Type B pancreatic cell (in vitro differentiated cells): ENCODE data around the gene ZP1. TPM values are rescaled to one million over a fixed set of nuclear protein-coding genes. Genes with fewer than 3 reads are reported as not detected.

Experiments used
- DNase-seq: peaks from one replicate; pipeline ENCODE4 v3.0.0; 2021; ENCODE audit warnings: mixed read lengths; ENCODE audit not compliant: unreplicated experiment; ENCODE audit errors: extremely low spot score
- H3K27ac Mint-ChIP-seq: 2 replicates; pipeline ENCODE4 v1.8.0; 2021; ENCODE audit warnings: mild to moderate bottlenecking, mixed read lengths
- H3K27me3 Mint-ChIP-seq: 2 replicates; pipeline ENCODE4 v1.8.0; 2021; ENCODE audit warnings: mixed read lengths
- H3K36me3 Mint-ChIP-seq: 2 replicates; pipeline ENCODE4 v1.8.0; 2021; ENCODE audit warnings: mixed read lengths
- H3K4me1 Mint-ChIP-seq: one replicate; pipeline ENCODE4 v1.8.0; 2021; ENCODE audit warnings: mixed read lengths; ENCODE audit not compliant: unreplicated experiment
- H3K4me3 Mint-ChIP-seq: 2 replicates; pipeline ENCODE4 v1.8.0; 2021; ENCODE audit warnings: mild to moderate bottlenecking, mixed read lengths
- H3K9me3 Mint-ChIP-seq: 2 replicates; pipeline ENCODE4 v1.8.0; 2021; ENCODE audit warnings: mixed read lengths
- total RNA-seq: library from RNA; stranded (reverse); gene quantifications from 2 replicates; pipeline ENCODE4 v1.2.1, GENCODE V29; 2021; ENCODE audit warnings: low replicate concordance
- TF ChIP-seq, protein P1 (sequence below): fragments of 200-600 bp; sonication (generic); conservative IDR thresholded peaks from 2 replicates; pipeline ENCODE4 v1.5.0; 2021; ENCODE audit warnings: antibody characterized with exemption, mild to moderate bottlenecking

ZP1 gene
- total RNA-seq, 1 donor from 2014 or later: not detected

DNA sequence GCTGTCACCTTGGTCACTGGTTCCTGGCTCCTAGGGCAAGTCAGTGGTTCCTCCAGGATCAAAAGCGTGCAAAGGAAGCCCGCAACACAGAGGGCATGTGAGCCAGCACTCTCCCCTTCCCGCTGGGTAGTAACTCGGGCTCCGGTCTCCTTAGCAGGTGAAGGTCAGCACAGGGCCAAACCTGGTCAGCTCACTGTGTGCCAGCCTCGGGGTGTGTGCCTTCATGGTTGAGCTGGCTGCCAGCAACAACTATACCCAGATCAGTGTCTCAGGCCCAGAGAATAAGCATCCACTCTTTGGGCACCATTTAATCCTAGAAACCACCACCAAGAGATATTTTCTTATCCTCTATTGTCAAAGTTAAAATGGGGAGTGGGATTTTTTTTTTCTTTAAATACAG, 41.6 kb upstream of the ZP1 start:
- TF ChIP-seq, protein P1, sequence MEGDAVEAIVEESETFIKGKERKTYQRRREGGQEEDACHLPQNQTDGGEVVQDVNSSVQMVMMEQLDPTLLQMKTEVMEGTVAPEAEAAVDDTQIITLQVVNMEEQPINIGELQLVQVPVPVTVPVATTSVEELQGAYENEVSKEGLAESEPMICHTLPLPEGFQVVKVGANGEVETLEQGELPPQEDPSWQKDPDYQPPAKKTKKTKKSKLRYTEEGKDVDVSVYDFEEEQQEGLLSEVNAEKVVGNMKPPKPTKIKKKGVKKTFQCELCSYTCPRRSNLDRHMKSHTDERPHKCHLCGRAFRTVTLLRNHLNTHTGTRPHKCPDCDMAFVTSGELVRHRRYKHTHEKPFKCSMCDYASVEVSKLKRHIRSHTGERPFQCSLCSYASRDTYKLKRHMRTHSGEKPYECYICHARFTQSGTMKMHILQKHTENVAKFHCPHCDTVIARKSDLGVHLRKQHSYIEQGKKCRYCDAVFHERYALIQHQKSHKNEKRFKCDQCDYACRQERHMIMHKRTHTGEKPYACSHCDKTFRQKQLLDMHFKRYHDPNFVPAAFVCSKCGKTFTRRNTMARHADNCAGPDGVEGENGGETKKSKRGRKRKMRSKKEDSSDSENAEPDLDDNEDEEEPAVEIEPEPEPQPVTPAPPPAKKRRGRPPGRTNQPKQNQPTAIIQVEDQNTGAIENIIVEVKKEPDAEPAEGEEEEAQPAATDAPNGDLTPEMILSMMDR: no peak
- H3K27ac Mint-ChIP-seq: no peak overlapping the region
- no peak for DNase-seq
- H3K9me3 Mint-ChIP-seq: no peaks in the 10 kb centered on the region
- no peak overlapping the region for H3K4me3 Mint-ChIP-seq
- H3K27me3 Mint-ChIP-seq: no peaks in the 10 kb centered on the region
- no peaks in the 10 kb centered on the region for H3K4me1 Mint-ChIP-seq
- no peaks in the 10 kb centered on the region for H3K36me3 Mint-ChIP-seq

DNA sequence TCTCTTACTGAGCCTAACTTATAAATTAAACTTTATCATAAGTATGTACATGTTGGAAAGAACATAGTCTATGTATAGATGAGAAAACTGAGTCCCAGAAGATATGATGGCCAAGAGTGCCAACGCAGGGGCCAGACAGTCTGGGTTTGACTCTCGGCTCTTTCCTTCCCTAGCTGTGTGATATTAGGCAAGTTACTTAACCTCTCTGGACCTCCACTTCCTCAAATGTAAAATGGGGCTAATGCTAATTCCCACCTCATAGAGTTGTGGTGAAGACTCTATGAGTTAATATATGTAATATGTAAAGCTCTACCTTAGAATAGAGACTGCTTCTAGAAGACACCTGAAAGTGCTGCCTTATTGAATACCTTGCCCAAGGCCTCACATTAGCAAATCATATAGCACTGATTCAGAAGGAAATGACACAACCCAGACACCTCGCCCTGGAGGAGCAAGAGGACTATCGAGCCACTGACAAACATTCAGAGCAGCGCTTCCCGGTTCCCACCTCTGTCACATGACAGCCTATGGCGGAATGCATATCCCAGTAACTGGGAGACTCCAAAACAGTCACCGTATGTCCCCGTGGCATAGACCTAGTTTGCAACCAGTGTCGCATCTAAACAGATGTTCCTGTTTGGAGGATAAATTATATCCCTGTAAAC, 36.7 kb upstream of the ZP1 start:
- no peak for DNase-seq
- no peaks in the 10 kb centered on the region for H3K4me1 Mint-ChIP-seq
- no peaks in the 10 kb centered on the region for H3K36me3 Mint-ChIP-seq
- peak overlapping the region; percentile 55 for H3K4me3 Mint-ChIP-seq
- TF ChIP-seq, protein P1: no peak
- H3K9me3 Mint-ChIP-seq: no peaks in the 10 kb centered on the region
- H3K27ac Mint-ChIP-seq: no peak overlapping the region
- H3K27me3 Mint-ChIP-seq: peaks cover 28% of the 10 kb centered on the region

DNA sequence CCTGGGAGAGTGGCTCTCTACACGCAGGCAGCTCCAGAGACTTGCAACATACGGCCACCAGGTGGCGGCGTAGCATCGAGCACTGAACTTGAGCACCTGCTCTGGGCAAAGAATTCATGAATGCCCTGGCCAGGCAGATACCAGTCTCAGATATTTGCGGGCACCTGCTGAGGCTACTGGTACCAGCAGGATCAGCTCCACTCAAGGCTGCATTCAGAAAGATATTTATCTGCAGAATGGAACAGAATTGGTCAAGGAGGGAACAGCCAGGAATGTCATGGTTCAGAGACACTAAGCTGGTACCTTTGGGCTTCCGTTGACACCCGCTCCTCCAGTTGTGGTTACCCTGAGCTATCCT, 36.2 kb upstream of the ZP1 start:
- DNase-seq: peak; percentile 82
- no peaks in the 10 kb centered on the region for H3K4me1 Mint-ChIP-seq
- H3K27ac Mint-ChIP-seq: no peak overlapping the region
- H3K9me3 Mint-ChIP-seq: no peaks in the 10 kb centered on the region
- H3K27me3 Mint-ChIP-seq: peaks cover 31% of the 10 kb centered on the region
- no peaks in the 10 kb centered on the region for H3K36me3 Mint-ChIP-seq
- TF ChIP-seq, protein P1: peak; percentile 95
- peak overlapping the region; percentile 55 for H3K4me3 Mint-ChIP-seq

DNA sequence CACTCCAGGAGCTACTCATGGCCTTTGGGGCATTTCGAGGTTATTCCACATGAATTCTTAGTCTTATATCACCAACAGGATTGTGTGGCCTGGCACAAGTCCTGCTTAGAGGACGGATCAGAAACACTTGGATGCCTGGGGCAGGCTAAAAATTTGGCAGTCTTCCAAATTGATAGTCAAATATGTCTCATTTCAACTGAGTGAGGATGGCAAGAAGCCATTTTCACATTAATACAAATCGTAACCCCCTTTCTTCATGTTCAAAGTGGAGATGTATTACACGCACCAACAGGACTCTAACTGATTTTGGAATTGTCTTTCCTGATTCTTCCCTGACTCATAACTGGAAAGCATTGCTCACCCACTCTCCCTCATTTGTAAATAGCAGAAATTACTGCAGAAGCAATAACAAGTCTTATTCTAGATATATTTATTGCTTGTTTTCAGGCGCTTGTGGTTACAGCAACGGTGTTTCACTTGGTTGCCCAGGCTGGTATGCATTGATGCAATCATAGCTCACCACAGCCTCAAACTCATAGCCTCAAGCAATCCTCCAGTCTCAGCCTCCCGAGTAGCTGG, 35.8 kb upstream of the ZP1 start:
- Mint-ChIP-seq H3K36me3 (no peaks in the 10 kb centered on the region), H3K9me3 (no peaks in the 10 kb centered on the region), H3K4me3 (no peak overlapping the region), H3K27me3 (peaks cover 31% of the 10 kb centered on the region), H3K27ac (no peak overlapping the region), H3K4me1 (no peaks in the 10 kb centered on the region)
- DNase-seq: no peak
- TF ChIP-seq, protein P1: no peak

DNA sequence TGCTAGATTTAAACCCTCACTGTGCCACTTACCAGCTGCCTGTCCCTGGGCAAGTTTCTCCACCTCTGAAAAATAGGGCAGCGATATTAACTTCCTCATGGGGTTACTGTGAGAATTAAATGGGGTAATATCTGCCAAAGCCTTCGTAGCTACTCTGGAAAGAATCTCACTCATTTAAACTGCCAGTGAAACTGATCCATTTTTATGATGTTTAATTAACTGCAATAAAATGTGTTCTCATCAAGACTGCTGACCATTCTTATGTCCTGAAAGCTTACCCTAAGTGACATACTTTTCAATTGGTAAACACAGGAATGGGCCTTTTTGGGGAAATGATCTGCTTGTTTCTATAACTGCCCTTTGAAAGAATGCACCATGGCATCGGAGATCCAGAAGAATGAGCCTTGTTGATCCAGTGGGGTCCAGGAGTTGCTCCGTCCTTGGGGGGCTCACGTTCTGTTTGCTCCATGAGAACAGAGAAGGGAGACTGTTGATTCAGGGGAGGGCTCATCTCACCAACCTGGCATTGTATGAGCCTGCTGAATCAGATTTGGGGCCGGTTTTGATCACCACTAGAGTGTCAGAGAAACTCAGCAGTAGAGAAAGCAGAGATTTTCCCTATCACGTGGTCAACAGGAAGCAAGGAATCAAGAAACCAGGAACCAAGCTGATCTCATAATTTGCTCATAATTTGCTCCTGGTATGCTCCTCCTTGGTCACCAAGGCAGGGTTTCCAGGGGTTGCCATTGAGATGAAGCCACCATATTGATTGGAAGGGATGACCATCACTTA, 32.4 kb upstream of the ZP1 start:
- TF ChIP-seq, protein P1: no peak
- DNase-seq: no peak
- no peak overlapping the region for H3K4me3 Mint-ChIP-seq
- no peaks in the 10 kb centered on the region for H3K4me1 Mint-ChIP-seq
- peaks cover 31% of the 10 kb centered on the region for H3K27me3 Mint-ChIP-seq
- H3K9me3 Mint-ChIP-seq: no peaks in the 10 kb centered on the region
- no peaks in the 10 kb centered on the region for H3K36me3 Mint-ChIP-seq
- H3K27ac Mint-ChIP-seq: no peak overlapping the region
